ENCODE data around the gene RSPH10B2. TPM values are rescaled to one million over a fixed set of nuclear protein-coding genes. Genes with fewer than 3 reads are reported as not detected.

RSPH10B2 gene
- total and polyA plus RNA-seq, 2 of the 13 experiments (the other 11 are each of a cell fraction or from before 2014, with no cell fraction given): 0.31 TPM; not detected in 1

- BruUV-seq (replicated peaks): no TSS peak
- no peak for ATAC-seq
- peaks cover 17% of the 10 kb centered on the region for H3K79me2 ChIP-seq (ENCODE audit: insufficient read depth, low read length)
- intact Hi-C loops (cut with micrococcal nuclease; ENCODE audit: unreplicated experiment) (no loop called here), in situ Hi-C loops (cut with HindIII; ENCODE audit: extremely low pct_ligation_motif_present, low pct_unique_long_range_greater_than_20kb) (no loop called here)
- H3K9ac ChIP-seq (ENCODE audit: insufficient read depth, low read depth, low read length): no peak overlapping the region
- CTCF ChIA-PET (ENCODE audit: low intra/inter-chr PET ratio, low total read pairs): no interaction called here
- no peak overlapping the region for H2AFZ ChIP-seq (ENCODE audit: low read length)
- H3K27me3 ChIP-seq (ENCODE audit: control insufficient read depth in 1 of 2, insufficient read depth in 2 of 2, low read length in 2 of 2): no peaks in the 10 kb centered on the region; a peak in 1 of 5 replicates
- POLR2A ChIA-PET: no interaction called here
- H3K4me1 ChIP-seq (ENCODE audit: insufficient read depth, low read length): peaks cover 20% of the 10 kb centered on the region
- no peak overlapping the region for H3K27ac ChIP-seq (ENCODE audit: extremely low read length, insufficient read depth, low read length)
- peaks cover 0 to 2% of the 10 kb centered on the region in 2 experiments; a peak in 1 of 5 replicates for H3K36me3 ChIP-seq (replicated peaks in 1 of 2; ENCODE audit: control insufficient read depth in 1 of 2, insufficient read depth in 2 of 2, low read length in 2 of 2)
- H4K20me1 ChIP-seq (ENCODE audit: insufficient read depth, low read length): peaks cover 8% of the 10 kb centered on the region; the same call in 1 of the 2 replicates
- TF ChIP-seq MYC (CRISPR knock-in tag; IDR thresholded peaks at IDR 0.05; ENCODE audit: borderline replicate concordance) (no peak), MIER3 (CRISPR knock-in tag; IDR thresholded peaks at IDR 0.05; ENCODE audit: borderline replicate concordance) (no peak), FOXP1 (IDR thresholded peaks at IDR 0.05) (no peak), FOXP1 (CRISPR knock-in tag; IDR thresholded peaks at IDR 0.05) (no peak), HNF4G (IDR thresholded peaks at IDR 0.05; ENCODE audit: borderline replicate concordance, low read depth, low read length) (no peak), HNF4G (CRISPR knock-in tag; IDR thresholded peaks at IDR 0.05; ENCODE audit: borderline replicate concordance, low read depth) (no peak), KLF6 (CRISPR knock-in tag; IDR thresholded peaks at IDR 0.05) (no peak), ZNF670 (CRISPR knock-in tag; IDR thresholded peaks at IDR 0.05; ENCODE audit: borderline replicate concordance) (no peak), ZNF558 (CRISPR knock-in tag; IDR thresholded peaks at IDR 0.05; ENCODE audit: borderline replicate concordance) (no peak), NPAS2 (CRISPR knock-in tag; IDR thresholded peaks at IDR 0.05; ENCODE audit: borderline replicate concordance) (no peak), TBP (CRISPR knock-in tag; IDR thresholded peaks at IDR 0.05) (no peak), TIGD3 (CRISPR knock-in tag; IDR thresholded peaks at IDR 0.05; ENCODE audit: borderline replicate concordance) (no peak), RXRB (CRISPR knock-in tag; IDR thresholded peaks at IDR 0.05; ENCODE audit: borderline replicate concordance) (no peak)
- no peaks in the 10 kb centered on the region for H3K9me3 ChIP-seq (ENCODE audit: low read length)
- no peak for DNase-seq (ENCODE audit: low spot score)
- no peak for FAIRE-seq
- no peak overlapping the region for H3K4me3 ChIP-seq (replicated peaks in 1 of 3; ENCODE audit: insufficient read depth in 1 of 3, low read depth in 2 of 3, low read length in 3 of 3)
- 64% methylated on average over 3 of the region's 3 CpGs for WGBS (ENCODE audit: low lambda C conversion rate)
- H3K4me2 ChIP-seq (ENCODE audit: low read depth, low read length): no peak overlapping the region
Observed at GRCh38 chr7:6727663-6728062, 26.2 kb upstream of the RSPH10B2 start.

Data from HepG2 (cell line).